Measurements from ENCODE around the gene OR4M1. TPM values are rescaled to one million over a fixed set of nuclear protein-coding genes. Genes with fewer than 3 reads are reported as not detected.
"Not testable (repeated sequence)": the region's sequence is repeated elsewhere in the genome, so short reads cannot be mapped to it uniquely, and the experiment has no call there.

OR4M1 gene
- total RNA-seq, result not detected
- long read RNA-seq, result 0 reads

- DNase-seq (ENCODE audit: low spot score), result not testable (repeated sequence)
Measured at GRCh38 chr14:19773204-19773603, at the start of gene OR4M1. Gene OR4M1, plus strand, starts transcription at chr14:19773504. Its CDS starts 6,819 bp downstream, at chr14:19780323.

GRCh38 chr14:19729359-19729758 lies 43.9 kb upstream of the OR4M1 start:
- no peak for DNase-seq (ENCODE audit: low spot score)

GRCh38 chr14:19729763-19730162 lies 43.5 kb upstream of the OR4M1 start:
- no peak for DNase-seq (ENCODE audit: low spot score)

DNA sequence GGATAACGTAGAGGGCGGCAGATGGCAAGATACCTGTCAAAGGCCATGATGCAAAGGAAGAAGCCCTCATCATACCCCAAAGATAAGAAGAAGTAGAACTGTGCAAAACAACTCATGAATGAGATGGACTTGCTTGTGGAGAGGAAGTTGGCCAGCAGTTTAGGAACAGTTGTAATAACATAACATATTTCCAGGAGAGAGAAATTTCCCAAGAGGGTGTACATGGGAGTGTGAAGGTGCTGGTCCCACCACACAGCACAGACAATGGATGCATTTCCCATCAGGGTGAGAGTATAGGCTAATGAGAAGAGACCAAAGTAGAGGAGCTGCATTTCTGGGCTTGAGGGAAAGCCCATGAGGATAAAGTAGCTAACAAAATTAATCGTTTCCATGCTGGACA lies 39.4 kb upstream of the OR4M1 start:
- DNase-seq (ENCODE audit: low spot score), result not testable (repeated sequence)

DNA sequence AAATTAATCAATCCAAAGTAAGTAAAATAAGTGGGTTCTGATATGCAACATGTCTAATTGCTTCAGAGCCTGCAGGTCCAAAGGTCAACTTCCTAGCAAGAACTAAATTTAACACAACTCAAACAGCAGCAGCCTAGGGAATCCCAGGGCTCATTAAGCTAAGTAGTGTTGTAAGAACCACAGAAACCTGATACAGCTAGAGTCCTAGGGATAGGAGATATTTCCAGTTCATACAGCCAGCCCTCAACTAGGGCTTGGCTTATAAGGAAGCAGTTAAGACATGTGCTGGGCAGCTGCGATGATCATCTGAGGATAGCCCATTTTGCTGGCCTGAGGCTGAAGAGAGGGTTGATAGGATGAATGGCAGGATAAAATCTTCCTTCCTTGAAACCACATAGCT lies 30.0 kb upstream of the OR4M1 start, which contains the start of gene OR4Q3:
Gene OR4Q3, plus strand, starts transcription at position 316 of the 400 bp plus-strand sequence.
- DNase-seq (ENCODE audit: low spot score), result no peak

DNA sequence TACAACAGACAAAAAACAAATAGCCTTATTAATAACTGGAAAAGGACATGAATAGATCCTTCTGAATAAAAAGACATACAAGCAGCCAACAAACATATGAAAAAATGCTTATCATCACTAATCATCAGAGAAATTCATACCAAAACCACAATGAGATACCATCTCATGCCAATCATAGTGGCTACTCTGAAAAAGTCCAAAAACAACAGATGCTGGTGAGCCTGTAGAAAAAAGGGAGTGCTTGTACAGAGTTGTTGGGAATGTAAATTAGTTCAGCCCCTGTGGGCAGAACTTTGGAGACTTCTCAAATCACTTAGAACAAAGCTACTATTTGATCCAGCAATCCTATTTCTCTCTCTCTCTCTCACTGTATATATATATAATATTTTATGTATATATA lies 21.0 kb upstream of the OR4M1 start:
- not testable (repeated sequence) for DNase-seq (ENCODE audit: low spot score)

GRCh38 chr14:19754172-19754571 lies 19.1 kb upstream of the OR4M1 start:
- DNase-seq (ENCODE audit: low spot score), result no peak

- DNase-seq (ENCODE audit: low spot score), result not testable (repeated sequence)
Measured at GRCh38 chr14:19771491-19771890, 1.8 kb upstream of the OR4M1 start.

- no peak for DNase-seq (ENCODE audit: low spot score)
Measured at GRCh38 chr14:19771895-19772430, 1.3 kb upstream of the OR4M1 start.

DNA sequence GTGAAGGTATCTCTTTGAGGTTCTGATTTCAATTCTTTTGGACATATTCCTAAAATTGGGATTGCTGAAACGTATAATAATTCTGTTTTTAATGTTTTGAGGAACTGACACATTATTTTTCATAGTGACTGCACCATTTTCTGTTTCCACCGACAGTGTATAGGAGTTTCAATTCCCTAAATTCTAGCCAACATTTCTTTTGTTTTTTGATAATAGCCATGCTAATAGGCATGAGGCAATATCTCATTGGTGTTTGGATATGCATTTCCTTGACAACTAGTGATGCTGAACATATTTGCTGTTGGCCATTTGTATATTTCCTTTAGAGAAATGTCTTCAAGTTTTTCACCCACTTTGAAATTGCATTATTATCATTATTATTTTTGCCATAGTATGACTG lies 850 bp upstream of the OR4M1 start:
- not testable (repeated sequence) for DNase-seq (ENCODE audit: low spot score)

- no peak for DNase-seq (ENCODE audit: low spot score)
Measured at GRCh38 chr14:19775587-19775986, 2.3 kb downstream of the OR4M1 start.

DNA sequence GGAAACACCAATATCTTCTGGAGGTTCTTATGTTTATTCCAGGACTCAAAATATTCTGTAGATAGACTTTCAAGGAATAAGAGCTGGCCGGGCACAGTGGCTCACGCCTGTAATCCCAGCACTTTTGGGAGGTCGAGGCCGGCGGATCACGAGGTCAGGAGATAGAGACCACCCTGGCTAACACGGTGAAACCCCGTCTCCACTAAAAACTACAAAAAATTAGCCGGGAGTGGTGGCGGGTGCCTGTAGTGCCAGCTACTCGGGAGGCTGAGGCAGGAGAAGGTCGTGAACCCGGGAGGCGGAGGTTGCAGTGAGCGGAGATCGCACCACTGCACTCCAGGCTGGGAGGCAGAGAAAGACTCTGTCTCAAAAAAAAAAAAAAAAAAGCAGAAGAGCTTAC lies 12.5 kb downstream of the OR4M1 start:
- not testable (repeated sequence) for DNase-seq (ENCODE audit: low spot score)

DNA sequence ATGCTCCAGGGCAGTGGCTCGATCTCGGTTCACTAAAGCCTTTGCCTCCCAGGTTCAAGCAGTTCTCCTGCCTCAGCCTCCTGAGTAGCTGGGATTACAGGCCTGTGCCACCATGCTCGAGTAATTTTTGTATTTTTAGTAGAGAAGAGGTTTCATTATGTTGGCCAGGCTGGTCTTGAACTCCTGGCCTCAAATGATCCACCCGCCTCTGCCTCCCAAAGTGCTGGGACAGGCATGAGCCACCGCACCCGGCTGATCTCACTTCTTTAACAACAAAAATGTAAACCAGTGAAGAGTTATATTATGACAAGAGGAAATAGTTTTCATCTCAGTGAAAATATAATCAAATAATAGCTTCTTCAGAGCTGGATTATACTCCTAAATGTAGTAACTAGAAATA lies 14.0 kb downstream of the OR4M1 start:
- DNase-seq (ENCODE audit: low spot score), result not testable (repeated sequence)

DNA sequence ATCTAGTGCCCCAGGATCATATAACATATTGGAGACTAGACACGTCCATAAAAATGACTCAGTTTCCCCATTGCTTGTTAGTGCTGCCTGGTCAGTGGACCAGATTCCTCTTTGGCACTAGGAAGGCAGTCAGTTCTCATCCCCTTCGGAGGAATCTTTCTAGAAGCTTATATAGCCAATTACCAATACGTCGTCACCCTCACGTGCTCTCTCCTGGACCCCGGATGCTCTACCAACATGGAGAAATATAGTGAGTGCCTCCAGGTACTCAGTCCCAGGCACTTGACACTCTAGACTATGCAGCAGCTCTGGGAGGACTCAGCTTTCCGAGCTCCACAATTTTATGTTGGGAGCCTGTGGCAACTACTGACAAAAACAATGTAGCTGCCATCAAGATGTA lies 14.8 kb downstream of the OR4M1 start:
- DNase-seq (ENCODE audit: low spot score), result not testable (repeated sequence)

- not testable (repeated sequence) for DNase-seq (ENCODE audit: low spot score)
Measured at GRCh38 chr14:19796520-19797108, 23.3 kb downstream of the OR4M1 start.

GRCh38 chr14:19799880-19800279 lies 26.6 kb downstream of the OR4M1 start:
- peak; percentile 89 for DNase-seq (ENCODE audit: low spot score)

DNA sequence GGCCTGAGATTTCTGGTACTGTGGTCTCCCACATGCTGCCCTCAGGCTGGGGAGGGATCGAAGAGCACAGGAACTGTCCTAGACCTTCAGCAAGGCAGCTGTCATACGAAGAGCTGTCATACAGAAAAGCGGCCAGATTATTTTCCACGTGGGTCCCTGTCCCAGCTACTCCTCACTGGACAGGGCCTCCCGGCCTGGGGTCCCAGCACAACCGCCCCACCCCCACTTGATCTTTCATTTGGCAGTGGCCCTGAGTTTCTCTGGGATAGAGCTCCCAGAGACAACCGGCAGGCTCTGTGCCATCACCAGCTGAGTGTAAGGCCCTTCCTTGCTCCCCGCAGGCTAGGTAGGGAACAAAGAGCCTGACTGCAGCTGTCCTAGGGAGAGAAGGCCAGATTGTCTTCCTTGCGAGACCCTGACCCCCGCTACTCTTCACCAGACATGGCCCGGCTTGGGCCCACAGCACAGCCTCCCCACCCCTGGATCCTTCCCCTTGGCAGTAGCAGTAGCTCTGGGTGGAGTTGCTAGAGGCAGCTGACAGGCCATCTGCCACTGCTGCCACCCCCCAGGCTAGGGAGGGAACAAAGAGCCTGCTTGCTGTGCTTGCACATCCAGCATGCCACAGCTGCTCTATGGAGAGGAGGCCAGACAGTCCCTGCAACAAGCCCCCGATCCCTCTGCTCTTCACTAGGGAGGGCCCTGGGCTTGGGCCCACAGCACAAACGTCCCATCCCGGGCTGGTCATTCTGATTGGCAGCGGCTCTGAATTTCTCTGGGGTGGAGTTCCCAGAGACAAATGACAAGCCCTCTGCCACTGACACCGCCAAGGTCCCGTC lies 27.2 kb downstream of the OR4M1 start:
- peak; percentile 89 for DNase-seq (ENCODE audit: low spot score)

GRCh38 chr14:19801118-19801464 lies 27.8 kb downstream of the OR4M1 start:
- no peak for DNase-seq (ENCODE audit: low spot score)

- not testable (repeated sequence) for DNase-seq (ENCODE audit: low spot score)
Measured at GRCh38 chr14:19803470-19803869, 30.2 kb downstream of the OR4M1 start, which contains the start of gene OR4N2. Gene OR4N2, plus strand, starts transcription at chr14:19803770. Its CDS starts 23,679 bp downstream, at chr14:19827449.

GRCh38 chr14:19813171-19813920 lies 40.0 kb downstream of the OR4M1 start:
- not testable (repeated sequence) for DNase-seq (ENCODE audit: low spot score)

DNA sequence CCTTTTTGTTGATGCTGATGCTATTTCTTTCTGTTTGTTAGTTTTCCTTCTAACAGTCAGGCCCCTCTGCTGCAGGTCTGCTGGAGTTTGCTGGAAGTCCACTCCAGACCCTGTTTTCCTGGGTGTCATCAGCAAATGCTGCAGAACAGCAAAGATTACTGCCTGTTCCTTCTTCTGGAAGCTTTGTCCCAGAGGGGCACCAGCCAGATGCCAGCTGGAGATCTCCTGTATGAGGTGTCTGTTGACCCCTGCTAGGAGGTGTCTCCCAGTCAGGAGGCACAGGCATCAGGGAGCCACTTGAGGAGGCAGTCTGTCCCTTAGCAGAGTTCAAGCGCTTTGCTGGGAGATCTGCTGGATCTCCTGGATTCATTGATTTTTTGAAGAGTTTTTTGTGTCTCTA lies 46.6 kb downstream of the OR4M1 start:
- DNase-seq (ENCODE audit: low spot score), result not testable (repeated sequence)

All from mesenteric fat pad (tissue), 1 donor.